ENCODE results near the gene PHLDB2.

The PHLDB2 gene

GRCh38 chr3:111965484-111965883, 106.4 kb downstream of the PHLDB2 start:
- DNase-seq (ENCODE audit: low spot score), result no peak

GRCh38 chr3:111967068-111967467, 108.0 kb downstream of the PHLDB2 start:
- no peak for DNase-seq (ENCODE audit: low spot score)

DNA sequence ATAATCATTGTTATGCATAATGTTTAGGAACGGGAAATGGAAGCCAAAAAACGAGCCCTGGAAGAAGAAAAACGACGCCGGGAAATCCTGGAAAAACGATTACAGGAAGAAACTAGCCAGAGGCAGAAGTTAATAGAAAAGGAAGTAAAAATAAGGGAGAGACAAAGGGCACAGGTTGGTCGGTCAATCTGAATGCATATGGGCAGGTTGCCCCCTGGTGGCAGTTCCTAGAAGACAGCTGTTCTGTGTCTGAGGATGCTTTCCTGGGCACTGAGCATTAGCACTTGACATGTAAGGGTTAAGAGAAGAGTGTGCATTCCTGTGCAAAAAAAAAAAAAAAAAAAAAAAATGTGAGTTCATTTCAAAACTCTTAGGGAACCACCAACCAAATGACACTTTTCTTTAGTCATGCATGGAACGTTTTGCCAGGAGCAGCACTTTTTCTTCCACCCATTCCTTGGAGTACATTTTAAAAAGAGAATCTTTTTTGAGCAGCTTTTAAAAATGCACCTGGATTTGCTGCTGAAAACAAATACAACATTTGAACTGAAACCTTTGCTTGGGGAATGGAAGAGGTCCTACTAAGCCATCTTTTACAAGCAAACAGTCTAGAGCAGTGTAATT, 108.7 kb downstream of the PHLDB2 start:
- peak; percentile 84 for DNase-seq (ENCODE audit: low spot score)

DNA sequence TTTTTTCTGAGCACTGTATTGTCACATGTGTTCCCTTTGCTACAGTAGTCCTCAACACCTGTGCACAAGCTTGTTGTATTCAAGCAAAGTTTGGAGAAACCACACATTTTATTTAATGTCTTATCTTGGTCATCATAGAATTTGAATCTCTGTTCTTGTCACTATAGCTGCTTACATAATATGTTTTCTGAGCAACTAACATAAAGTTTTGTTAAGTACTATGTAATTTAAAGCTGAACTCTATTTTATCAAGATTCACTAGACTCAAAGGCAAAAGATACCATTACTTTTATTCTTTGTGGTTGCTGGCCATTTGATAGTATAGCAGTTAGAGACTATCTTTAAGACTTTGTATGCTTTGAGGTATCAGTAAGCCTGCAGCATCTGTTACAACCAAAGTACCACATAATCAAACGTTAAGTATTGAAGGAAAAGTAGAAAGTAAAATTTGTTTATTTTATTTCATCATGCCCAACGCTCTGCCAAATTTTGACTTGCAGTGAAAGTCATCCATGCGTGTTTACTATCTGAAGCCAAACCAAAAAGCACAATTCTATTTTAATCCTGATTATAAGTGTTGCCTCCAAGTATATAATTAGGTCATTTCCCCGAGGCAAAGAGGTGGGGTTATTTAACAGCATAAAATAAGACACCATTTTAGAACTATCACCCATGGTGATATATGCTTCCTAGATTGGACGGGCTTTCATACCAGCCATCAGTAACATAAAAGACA, 109.4 kb downstream of the PHLDB2 start:
- no peak for DNase-seq (ENCODE audit: low spot score)

GRCh38 chr3:111970376-111970775, 111.3 kb downstream of the PHLDB2 start:
- DNase-seq (ENCODE audit: low spot score), result no peak

DNA sequence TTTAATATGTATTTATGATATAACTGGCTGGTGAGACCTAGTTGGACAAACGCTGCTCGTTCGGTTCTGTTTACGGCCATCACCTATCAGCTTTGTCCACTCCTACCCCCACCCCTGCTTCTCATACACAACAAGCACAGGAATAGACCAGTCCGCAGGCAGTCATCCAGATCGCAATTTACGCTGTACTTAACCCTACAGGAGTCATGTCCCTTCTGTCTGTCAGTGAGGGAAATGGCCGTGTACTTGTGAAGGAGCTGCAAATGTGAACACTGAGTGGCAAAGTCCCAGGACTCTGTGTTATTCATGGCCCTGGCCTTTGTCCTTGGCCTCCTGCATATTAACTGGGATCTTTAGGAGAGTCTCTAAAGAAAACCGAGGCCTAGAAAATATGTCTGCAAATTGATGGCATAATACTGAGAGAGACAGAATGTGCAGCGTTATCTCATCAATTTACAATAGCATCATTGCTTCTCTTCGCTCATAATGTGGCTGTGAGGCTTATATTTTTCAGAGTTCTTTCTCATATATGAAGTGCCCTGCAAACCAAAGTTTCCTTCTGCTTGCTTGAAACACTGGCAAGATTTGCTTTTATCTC, 112.6 kb downstream of the PHLDB2 start:
- no peak for DNase-seq (ENCODE audit: low spot score)

- no peak for DNase-seq (ENCODE audit: low spot score)
Observed at GRCh38 chr3:111972891-111973290, 113.8 kb downstream of the PHLDB2 start.

DNA sequence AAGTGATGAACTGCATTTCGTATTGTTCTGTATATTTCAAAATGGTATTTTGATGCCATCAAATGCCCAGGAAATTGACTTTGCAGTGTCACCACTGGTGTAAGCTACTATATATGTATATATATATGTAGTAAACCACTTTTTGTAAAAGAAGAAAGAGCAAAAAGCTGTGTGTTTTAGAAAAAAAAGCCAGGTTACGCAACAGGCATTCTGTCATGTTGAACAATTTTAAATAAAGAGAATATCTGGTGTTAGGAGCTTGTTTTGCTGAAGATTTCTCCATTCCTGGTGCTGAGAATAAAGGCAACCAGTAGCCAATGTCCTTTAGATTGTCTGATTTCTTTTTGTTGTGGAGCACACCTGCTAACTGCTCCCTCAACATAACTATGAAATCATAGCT, 116.1 kb downstream of the PHLDB2 start:
- no peak for DNase-seq (ENCODE audit: low spot score)

GRCh38 chr3:111976254-111976653, 117.2 kb downstream of the PHLDB2 start:
- no peak for DNase-seq (ENCODE audit: low spot score)

DNA sequence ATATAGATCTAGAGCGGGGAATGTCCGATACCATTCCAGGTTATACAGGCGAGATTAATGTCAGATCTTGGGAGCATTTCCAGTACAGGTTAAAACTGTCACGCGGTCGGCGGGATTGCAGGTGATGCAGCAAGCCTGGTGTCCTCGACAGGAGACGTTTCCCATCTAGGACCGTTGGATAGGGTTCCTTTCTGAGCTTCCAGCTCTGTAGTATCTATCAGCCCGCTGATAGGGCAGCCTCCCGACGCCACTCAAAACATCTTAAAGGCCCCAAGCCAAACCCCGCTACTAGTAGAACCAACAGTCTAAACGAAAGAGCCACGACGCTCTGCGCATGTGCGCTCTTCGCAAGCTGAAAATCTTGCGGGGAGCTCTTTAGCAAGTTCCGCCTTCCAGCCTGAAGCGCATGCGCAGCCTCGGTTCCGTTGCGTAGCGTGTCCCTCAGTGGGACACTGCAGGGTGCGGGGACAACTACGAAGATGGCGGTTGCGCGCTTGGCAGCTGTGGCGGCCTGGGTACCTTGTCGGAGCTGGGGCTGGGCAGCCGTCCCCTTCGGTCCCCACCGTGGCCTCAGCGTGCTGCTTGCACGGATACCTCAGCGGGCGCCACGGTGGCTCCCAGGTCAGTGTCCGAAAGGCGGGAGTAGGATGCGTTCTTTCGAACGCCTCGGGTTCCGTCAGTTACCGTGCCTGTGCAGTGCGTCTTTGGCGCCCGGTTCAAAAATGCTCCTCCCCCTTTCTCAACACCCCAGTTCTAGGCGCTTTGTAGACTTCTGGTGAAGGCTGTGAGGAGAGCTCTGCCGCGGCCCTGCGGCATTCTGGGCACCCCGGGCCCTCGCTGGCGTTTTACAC, 119.7 kb downstream of the PHLDB2 start, which contains the start of gene ABHD10:
TSS of gene ABHD10 (plus strand) at position 444 of the 851 bp plus-strand sequence. CDS start at position 480, 36 bp downstream.
- DNase-seq (ENCODE audit: low spot score), result peak; percentile 94

GRCh38 chr3:111979434-111980038, 120.5 kb downstream of the PHLDB2 start:
- no peak for DNase-seq (ENCODE audit: low spot score)

GRCh38 chr3:111980716-111981456, 121.8 kb downstream of the PHLDB2 start:
- DNase-seq (ENCODE audit: low spot score), result no peak

DNA sequence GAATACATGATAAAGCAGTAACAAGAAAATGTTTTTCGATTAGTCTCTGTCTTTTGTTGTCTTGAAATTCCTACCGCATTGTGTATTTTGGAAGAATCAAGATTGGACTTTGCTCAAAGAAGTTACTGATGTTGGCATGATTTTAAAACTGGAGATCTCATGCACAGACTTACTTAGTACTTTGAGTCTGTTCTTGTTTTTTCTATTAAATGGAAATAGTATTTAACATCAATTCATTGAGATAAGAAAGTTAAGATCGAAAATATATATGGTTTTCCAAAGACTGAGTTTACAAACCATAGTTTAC, 122.3 kb downstream of the PHLDB2 start:
- no peak for DNase-seq (ENCODE audit: low spot score)

GRCh38 chr3:111984636-111985298, 125.7 kb downstream of the PHLDB2 start:
- DNase-seq (ENCODE audit: low spot score), result no peak

GRCh38 chr3:111986800-111987199, 127.7 kb downstream of the PHLDB2 start:
- DNase-seq (ENCODE audit: low spot score), result no peak

DNA sequence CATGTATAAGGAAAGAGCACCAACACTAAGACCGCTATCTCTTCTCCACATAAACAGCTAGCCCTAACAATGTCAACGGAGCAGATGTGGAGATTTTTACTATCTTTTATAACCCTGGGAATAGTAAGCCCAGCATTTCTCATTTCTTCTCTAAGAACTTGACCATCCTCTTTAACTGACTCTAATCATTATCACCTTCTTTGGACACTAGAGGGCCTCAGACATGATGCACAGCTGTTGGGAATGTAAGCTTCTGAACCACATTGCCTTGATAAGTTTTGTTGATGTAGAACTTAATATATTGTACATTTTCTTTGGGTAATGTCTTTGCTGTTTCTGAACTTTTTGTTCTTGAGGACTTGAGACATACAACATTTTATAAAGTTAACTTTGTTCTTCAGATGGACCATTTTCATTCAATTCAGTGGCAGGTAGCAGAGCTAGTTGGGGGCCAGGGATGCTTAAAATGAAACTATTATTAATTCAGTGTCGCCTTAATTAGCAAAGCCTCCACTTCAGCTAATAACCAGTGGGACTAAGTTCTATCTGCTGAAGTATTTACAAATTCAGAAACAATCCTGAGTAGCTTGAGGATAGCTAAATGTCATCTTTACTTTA, 130.1 kb downstream of the PHLDB2 start:
- DNase-seq (ENCODE audit: low spot score), result no peak

GRCh38 chr3:111993038-111993437, 134.0 kb downstream of the PHLDB2 start:
- no peak for DNase-seq (ENCODE audit: low spot score)

DNA sequence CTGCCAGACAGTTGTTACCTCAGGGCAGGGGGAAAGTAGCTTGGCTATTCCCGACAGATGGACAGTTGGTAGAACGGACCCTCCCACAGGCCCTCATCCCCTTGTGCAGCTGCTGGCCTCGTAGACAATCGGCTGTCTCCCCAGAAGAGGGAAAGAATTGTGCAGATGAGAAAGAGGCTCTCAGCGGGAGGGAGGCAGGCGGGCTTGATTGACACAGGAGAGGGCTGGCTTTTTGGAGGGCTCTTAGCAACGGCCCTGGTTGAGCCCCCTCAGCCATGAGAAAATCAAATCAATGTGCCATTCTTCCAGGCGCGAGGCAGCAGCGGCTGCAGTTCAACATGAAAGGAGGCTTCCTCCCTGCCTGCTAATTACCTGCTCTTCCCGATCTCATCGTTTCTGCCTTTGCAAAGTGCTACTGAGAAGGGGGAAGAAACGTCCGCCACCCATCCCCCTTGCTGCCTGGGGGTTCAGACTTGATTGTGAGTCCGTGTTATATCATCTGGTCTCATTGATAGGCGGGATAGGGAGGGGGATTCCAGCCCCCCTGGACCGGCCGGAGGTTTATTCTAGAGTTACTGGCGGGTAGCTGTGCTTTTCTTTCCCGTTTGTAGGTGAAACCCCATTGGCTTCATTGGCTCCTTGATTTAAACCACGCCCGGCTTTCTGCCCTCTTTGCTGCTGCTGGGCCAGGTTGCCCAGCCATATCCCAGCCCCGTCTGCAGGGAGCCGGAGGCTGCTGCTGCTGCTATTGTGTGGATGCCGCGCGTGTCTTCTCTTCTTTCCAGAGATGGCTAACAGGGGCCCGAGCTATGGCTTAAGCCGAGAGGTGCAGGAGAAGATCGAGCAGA, 139.8 kb downstream of the PHLDB2 start, which contains the start of gene TAGLN3:
TSS of gene TAGLN3 (plus strand) at position 287 of the 848 bp plus-strand sequence. CDS start at position 788, 501 bp downstream.
- peak; percentile 93 for DNase-seq (ENCODE audit: low spot score)
